ENCODE data around the gene OGDH.

OGDH gene

GRCh38 chr7:44599222-44599621 is 7.2 kb upstream of the OGDH start:
- TF ChIP-seq, protein P1, sequence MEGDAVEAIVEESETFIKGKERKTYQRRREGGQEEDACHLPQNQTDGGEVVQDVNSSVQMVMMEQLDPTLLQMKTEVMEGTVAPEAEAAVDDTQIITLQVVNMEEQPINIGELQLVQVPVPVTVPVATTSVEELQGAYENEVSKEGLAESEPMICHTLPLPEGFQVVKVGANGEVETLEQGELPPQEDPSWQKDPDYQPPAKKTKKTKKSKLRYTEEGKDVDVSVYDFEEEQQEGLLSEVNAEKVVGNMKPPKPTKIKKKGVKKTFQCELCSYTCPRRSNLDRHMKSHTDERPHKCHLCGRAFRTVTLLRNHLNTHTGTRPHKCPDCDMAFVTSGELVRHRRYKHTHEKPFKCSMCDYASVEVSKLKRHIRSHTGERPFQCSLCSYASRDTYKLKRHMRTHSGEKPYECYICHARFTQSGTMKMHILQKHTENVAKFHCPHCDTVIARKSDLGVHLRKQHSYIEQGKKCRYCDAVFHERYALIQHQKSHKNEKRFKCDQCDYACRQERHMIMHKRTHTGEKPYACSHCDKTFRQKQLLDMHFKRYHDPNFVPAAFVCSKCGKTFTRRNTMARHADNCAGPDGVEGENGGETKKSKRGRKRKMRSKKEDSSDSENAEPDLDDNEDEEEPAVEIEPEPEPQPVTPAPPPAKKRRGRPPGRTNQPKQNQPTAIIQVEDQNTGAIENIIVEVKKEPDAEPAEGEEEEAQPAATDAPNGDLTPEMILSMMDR (conservative IDR thresholded peaks at IDR 0.05; ENCODE audit: low read length), result no peak
- DNase-seq (ENCODE audit: low read depth), result no peak
- no peak overlapping the region for H3K4me3 ChIP-seq (ENCODE audit: low read length)

DNA sequence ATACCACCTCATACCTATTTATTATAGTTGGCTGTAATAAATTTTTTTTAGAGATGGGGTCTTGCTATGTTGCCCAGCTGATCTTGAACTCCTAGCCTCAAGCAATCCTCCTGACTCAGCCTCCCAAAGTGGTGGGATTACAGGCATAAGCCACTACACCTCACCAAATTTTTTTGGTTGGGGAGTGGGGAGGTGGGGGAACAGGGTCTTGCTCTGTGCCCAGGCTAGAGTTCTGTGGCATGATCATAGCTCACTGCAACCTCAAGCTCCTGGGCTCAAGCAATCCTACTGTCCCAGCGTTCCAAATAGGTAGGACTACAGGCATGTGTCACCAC is 3.9 kb upstream of the OGDH start:
- H3K4me3 ChIP-seq (ENCODE audit: low read length), result no peak overlapping the region
- TF ChIP-seq, protein P1 (conservative IDR thresholded peaks at IDR 0.05; ENCODE audit: low read length), result no peak

GRCh38 chr7:44603193-44603592 is 3.2 kb upstream of the OGDH start:
- H3K4me3 ChIP-seq (ENCODE audit: low read length), result no peak overlapping the region
- TF ChIP-seq, protein P1 (conservative IDR thresholded peaks at IDR 0.05; ENCODE audit: low read length), result no peak
- no peak for DNase-seq (ENCODE audit: low read depth)

More for the DNA sequence above, 3.9 kb upstream of the OGDH start:
- DNase-seq (ENCODE audit: low read depth), result no peak

DNA sequence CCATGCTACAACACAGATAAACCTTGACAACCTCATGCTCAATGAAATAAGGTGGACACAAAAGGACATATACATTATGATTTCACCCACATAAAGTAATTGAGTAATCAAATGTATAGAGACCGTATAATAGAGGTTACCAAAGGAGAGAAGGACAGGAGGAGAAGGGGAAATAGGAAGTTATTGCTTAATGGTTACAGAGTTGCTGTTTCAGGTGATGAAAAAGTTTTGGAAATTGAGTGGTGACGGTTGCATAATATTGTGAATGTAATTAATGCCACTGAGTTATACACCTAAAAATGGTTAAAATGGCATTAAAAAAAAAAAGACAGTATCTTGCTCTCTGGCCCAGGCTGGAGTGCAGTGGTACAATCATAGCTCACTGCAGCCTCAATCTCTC is 1.5 kb upstream of the OGDH start:
- no peak for DNase-seq (ENCODE audit: low read depth)
- H3K4me3 ChIP-seq (ENCODE audit: low read length), result no peak overlapping the region
- TF ChIP-seq, protein P1 (conservative IDR thresholded peaks at IDR 0.05; ENCODE audit: low read length), result no peak

DNA sequence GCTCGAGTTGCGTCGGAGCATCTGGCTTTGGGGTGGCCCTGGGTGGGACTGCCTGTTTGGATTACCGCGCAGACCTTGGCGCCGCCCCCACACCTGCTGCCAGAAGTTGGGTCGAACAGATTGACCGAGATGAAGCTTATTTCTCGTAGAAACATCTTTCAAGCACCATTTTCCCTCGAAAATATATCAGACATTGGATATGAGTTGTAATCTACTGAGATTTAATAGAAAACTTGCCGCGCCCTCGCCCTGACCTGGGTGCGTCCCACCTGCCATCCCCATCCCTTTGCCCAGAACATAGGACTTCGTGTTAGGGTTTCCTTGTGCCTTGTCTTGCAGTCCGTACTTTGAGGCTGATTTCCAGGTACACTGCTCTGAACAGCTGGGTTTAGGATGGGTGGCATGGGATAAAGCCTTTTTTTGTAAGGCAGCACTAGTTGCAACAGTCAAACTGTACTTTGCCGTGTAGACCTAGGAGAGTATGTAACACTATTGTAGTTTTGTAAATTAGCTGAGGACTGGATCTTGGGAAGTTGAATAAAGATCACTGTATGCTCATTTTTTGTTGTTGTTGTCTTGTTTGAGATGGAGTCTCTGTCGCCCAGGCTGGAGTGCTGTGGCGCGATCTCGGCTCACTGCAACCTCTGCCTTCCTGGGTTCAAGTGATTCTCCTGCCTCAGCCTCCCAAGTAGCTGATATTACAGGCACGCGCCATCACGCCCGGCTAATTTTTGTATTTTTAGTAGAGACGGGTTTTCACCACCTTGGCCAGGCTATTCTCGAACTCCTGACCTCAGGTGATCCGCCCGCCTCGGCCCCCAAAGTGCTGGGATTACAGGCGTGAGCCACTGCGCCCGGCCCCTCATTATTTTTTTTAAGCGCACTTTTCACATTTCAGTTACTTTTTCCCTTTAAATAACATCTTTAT is 978 bp downstream of the OGDH start:
- H3K4me3 ChIP-seq (ENCODE audit: low read length), result peak overlapping the region; percentile 94
- DNase-seq (ENCODE audit: low read depth), result no peak
- TF ChIP-seq, protein P1 (conservative IDR thresholded peaks at IDR 0.05; ENCODE audit: low read length), result no peak

DNA sequence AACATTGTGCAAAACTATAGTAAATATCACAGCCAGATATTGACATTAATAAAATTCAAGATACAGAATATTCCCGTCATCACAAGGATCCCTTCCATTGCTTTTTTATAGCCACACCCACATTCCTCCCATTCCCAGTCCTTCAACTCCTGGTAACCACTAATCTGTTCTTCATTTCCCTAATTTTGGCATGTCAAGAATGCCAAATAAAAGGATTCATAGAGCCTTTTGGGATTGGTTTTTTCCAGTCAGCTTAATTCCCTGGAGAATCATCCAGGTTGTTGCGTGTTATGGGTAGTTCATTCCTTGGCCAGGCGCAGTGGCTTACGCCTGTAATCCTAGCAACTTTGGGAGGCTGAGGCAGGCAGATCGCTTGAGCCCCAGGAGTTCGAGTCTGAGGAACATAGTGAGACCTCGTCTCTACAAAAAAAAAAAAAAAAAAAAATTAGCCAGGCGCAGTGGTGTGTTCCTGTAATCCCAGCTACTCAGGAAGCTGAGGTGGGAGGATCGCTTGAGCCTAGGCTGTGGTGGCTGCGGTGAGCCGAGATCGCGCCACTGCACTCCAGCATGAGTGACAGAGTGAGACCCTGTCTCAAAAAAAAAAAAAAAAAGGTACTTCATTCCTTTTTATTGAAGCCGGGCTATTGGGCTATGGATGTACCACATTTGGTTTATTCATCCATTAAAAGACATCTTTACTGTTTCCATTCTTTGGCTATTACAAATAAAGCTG is 2.7 kb downstream of the OGDH start:
- TF ChIP-seq, protein P1 (conservative IDR thresholded peaks at IDR 0.05; ENCODE audit: low read length), result no peak
- DNase-seq (ENCODE audit: low read depth), result peak; percentile 91
- H3K4me3 ChIP-seq (ENCODE audit: low read length), result no peak overlapping the region

Data from AG10803 (cell line).